ENCODE results near the gene SLC22A23.

The SLC22A23 gene, protein sequence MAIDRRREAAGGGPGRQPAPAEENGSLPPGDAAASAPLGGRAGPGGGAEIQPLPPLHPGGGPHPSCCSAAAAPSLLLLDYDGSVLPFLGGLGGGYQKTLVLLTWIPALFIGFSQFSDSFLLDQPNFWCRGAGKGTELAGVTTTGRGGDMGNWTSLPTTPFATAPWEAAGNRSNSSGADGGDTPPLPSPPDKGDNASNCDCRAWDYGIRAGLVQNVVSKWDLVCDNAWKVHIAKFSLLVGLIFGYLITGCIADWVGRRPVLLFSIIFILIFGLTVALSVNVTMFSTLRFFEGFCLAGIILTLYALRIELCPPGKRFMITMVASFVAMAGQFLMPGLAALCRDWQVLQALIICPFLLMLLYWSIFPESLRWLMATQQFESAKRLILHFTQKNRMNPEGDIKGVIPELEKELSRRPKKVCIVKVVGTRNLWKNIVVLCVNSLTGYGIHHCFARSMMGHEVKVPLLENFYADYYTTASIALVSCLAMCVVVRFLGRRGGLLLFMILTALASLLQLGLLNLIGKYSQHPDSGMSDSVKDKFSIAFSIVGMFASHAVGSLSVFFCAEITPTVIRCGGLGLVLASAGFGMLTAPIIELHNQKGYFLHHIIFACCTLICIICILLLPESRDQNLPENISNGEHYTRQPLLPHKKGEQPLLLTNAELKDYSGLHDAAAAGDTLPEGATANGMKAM

DNA sequence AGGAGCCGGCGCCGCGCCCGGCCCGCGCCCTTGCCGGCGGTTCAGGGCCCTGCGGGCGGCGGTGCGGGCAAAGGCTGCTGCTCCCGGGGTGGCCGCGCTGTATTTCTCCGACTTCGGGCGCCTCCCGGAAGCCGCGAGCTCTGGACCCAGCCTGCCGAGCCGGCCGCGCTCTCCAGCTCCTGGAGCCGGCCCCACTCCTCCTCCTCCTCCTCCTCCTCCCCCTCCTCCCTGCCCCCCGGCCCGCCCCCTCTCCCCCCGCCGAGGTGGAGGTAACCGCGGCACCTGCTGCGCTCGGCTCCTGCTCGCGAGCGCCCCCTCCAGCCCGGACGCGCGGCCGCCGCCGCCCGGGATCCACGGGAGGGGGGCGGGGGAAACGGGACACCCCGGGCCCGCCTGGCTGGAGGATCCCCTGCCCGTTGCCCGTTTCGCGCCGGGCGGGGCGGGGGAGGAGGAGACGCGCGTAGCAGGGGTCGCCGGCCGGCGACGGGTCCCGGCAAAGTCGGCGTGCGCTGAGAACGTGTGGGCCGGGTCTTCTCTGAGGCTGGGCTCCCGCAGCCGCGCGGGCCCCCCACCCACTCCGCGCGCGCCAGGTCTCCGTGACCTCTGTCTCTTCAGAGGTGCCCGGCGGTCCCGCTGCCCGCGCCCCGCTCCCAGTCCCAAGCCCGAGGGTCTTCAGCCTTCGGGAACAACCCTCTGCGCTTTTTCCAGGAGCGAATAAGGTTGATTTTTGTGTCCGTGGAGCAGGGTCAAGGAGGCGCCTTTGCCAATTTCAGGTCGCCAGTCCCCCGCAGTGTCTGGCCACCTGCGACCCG, at the start of gene SLC22A23:
Gene SLC22A23, minus strand, starts transcription at position 153 of the 812 bp plus-strand sequence. CDS start 491 bp downstream, outside the sequence.
- peak; percentile 94 for DNase-seq (ENCODE audit: low spot score)

DNA sequence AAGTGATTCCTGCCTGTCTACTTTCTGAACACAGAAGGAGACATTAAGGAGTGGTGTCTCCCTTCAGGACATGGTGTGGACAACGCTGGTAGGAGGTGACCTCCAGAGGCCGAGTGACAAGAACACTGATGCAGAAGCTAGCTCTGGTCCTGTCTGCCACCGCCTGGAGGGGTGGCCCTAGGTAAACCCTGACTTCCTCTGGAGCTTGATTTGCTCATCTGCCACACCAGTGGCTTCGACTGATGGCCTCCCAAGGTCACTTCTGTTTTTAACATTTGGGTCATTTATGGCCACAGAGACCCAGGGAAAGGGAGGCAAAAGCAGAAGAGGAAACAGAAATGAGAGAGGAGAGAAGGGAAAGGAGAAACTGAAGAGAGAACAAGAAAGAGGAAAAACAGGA, 49.4 kb upstream of the SLC22A23 start:
- no peak for DNase-seq (ENCODE audit: low spot score)

DNA sequence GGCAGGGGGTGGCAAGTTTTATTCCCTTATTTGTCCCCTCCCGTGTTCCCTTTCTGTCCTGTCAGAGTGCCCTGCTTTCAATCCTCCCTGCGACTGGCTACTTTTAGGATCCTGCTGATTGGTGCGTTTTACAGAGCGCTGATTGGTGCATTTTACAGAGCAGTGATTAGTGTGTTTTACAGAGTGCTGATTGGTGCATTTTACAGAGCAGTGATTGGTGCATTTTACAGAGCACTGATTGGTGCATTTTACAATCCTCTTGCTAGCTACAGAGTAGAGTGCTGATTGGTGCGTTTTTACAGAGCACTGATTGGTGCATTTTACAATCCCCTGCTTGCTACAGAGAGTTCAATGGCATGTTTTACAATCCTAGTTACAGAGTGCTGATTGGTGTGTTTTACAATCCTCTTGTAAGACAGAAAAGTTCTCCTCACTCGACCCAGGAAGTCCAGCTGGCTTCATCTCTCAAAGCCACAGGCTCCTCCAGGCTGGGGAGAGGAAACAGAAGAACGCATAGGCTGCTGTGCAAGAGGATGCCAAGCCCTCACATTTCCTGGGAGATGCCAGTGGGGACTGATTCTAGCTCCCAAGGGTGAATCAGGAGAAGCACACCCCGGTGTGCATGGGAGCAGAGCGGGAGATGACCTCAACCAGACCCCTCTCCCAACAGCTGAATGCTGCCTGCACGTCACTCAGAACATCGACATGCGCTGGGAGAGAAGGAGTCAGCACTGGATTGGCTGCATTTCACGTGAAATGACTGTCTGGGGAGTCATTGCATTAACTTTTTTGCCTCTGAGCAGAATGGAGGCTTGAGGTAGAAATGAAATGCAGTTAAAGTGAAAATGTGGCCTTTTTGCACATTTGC, 48.3 kb upstream of the SLC22A23 start:
- no peak for DNase-seq (ENCODE audit: low spot score)

GRCh38 chr6:3504354-3504753, 47.5 kb upstream of the SLC22A23 start:
- DNase-seq (ENCODE audit: low spot score): no peak

GRCh38 chr6:3501826-3502500, 45.1 kb upstream of the SLC22A23 start:
- peak; percentile 13 for DNase-seq (ENCODE audit: low spot score)

- DNase-seq (ENCODE audit: low spot score): peak; percentile 65
Measured at GRCh38 chr6:3500262-3501014, 43.6 kb upstream of the SLC22A23 start.

DNA sequence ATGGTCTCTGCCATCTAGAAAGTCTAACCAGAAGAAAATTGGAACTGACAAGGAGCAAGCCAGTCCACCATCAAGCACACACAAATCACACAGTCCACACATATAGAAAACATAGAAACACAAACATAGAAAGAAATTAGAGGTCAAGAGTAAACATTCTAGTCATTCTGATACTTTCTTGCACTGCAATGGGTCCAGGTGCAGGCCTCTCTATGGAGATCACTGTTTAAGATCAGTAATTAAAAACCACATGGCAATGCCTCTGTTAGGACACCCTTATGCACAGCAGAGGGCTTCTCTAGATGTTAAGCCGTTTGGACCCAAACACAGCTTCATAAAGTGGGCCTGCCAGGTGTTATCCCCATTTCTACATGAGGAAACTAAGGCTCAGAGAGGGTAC, 42.8 kb upstream of the SLC22A23 start:
- no peak for DNase-seq (ENCODE audit: low spot score)

DNA sequence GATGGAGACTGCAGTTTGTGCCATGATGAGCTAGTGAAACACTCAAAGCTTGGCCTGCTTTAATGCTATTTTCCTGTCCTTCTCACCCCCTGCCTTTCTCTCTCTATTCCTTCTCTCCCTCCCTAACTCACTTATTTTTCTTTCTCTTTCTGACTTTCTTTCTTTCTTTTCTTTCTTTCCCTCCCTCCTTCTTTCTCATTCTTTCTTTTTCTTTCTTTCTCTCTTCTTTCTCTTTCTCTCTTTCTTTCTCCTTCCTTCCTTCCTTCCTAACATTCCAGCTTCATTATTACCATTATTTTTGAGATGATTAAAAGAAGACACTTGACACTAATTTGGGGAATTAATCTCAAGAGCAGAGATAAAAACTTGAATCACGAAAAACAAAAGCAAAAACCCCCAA, 39.5 kb upstream of the SLC22A23 start:
- no peak for DNase-seq (ENCODE audit: low spot score)

DNA sequence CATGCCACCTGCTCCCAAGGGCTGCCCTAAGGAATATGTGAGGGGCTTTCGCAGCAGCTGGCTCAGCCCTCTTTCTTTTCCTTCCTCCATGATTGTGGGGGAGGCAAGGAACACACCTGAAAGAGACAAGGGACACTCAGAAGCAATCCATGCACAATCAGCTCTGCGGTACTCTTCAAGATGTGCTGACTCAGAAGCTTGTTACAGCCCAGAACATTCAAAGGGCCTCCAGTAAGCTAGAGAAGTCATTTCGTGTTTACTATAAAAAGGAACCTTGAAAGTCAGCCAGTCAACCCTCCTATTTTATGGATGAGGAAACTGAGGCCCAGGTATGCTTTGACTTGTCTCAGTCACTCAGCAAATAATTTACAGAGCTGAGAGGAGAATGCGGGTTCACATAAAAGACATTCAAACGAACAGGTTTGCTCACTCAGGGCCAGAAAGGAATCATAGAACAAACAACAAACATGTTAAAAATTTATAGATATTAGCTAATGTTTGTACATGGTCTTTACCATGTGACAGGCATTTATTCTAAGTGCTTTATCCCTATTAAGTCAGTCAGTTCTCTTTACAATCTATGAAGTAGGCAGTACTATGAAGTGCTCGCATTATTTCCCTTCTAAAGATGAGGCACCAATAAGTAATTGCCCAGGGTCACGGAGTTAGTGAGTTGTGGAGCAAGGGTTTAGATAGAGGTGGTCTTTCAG, 37.7 kb upstream of the SLC22A23 start:
- no peak for DNase-seq (ENCODE audit: low spot score)

GRCh38 chr6:3490625-3490980, 33.8 kb upstream of the SLC22A23 start:
- no peak for DNase-seq (ENCODE audit: low spot score)

- no peak for DNase-seq (ENCODE audit: low spot score)
Measured at GRCh38 chr6:3489961-3490624, 33.2 kb upstream of the SLC22A23 start.

GRCh38 chr6:3489027-3489757, 32.3 kb upstream of the SLC22A23 start:
- DNase-seq (ENCODE audit: low spot score): peak; percentile 43

GRCh38 chr6:3484946-3485345, 28.1 kb upstream of the SLC22A23 start:
- DNase-seq (ENCODE audit: low spot score): no peak

- peak; percentile 61 for DNase-seq (ENCODE audit: low spot score)
Measured at GRCh38 chr6:3484192-3484591, 27.3 kb upstream of the SLC22A23 start.

GRCh38 chr6:3483675-3484074, 26.8 kb upstream of the SLC22A23 start:
- DNase-seq (ENCODE audit: low spot score): no peak

GRCh38 chr6:3482869-3483268, 26.0 kb upstream of the SLC22A23 start:
- DNase-seq (ENCODE audit: low spot score): no peak

DNA sequence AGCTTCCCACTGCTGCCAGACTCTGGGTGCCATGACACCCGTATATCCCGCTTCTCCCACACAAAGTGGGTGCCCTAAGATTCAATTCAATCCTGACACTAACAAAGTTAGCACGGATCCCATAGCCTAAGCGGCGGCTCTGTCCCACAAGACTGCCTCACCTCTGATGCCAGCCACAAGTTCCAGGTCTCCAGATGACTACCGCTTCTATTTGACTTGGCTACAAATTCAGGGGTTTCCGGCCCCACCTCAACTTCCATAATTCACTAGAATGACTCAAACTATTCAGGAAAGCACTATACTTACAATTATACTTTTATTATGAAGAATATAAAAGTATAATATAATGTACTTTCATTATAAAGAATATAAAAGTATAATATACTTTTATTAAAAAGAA, 24.8 kb upstream of the SLC22A23 start:
- no peak for DNase-seq (ENCODE audit: low spot score)

DNA sequence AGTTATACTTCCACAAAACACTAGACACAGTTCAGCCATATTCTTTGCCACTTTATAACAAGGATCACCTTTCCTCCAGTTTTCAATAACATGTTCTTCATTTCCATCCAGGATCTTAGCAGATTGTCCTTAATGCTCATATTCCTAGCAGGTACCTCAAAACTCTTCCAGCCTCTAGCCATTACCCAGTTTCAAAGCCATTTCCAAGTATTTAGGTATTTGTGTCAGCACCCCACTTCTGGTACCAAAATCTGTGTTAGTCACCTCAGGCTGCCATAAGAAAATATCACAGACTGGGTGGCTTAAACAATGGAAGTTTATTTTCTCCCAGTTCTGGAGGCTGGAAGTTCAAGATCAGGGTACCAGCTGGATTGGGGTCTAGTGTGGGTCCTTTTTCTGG, 23.2 kb upstream of the SLC22A23 start:
- DNase-seq (ENCODE audit: low spot score): no peak

All from GM03348 (cell line).